Heart left ventricle (tissue), 13 donors: ENCODE measurements around the gene RNF186.

Source experiments
- CTCF ChIP-seq, 12 donors: fragments of 200-600 bp; sonication (generic) in 4 of 12; IDR thresholded peaks; one replicate each; pipeline versions ENCODE4 v1.5.0 to v1.8.0; 2018 to 2022; ENCODE audit warnings: antibody characterized with exemption in 12 of 12, mild to moderate bottlenecking in 5 of 12
- POLR2A ChIP-seq, 2 donors: fragments of 450-650 bp; IDR thresholded peaks; one replicate each; pipeline ENCODE4 v1.6.1; 2017; ENCODE audit warnings: antibody characterized with exemption in 2 of 2, mild to moderate bottlenecking in 2 of 2, moderate library complexity in 2 of 2
- donor health status: ischemic (EF 13 %, LVEDD 7.1; RV severe dilation, severe dysfunction).
- donor health status: DM: no; HTN: yes; CAD: no.
- donor health status: DM: no; HTN: no; CAD: no.
- donor health status: ischemic (EF 25% LVEDD 6.9; RV normal size, moderate dysfunction).
- donor health status: ischemic (EF 25% LVEDD 5.7; RV mildly dilated, moderate dysfunction).
- donor health status: ischemic (EF 35%, LVEDD 5.7; RV mildly dilated, moderate dysfunction).
- donor health status: nonischemic (EF 11% LVEDD 7.7; RV severe dilation, severe dysfunction).
- donor health status: DM: yes; HTN: yes; CAD: no.
- donor health status: PGD.
- donor health status: ischemic (EF 29% LVEDD 5.4; RV normal size, mild dysfunction).
- donor health status: nonischemic (EF 23%, LVEDD 6.1; RV moderate dilation, normal function).

- TF ChIP-seq POLR2A (IDR thresholded peaks at IDR 0.05) (no peak), CTCF (IDR thresholded peaks at IDR 0.05) (no peak)
Measured at GRCh38 chr1:19824036-19824435, 9.0 kb upstream of the RNF186 start.
